SW 1271 (cell line): ENCODE data around the gene GPR6.
A peak's percentile ranks its signal among the peaks of the same experiment; 100 is the strongest.

Source experiments
- DNase-seq, 2 experiments: peaks; one replicate each; lab custom pipeline; 2025; lab: John Stamatoyannopoulos, UW

The GPR6 gene

GRCh38 chr6:109978174-109979032, at the start of gene GPR6:
GPR6 (plus strand) TSS chr6:109978311; CDS start chr6:109979113, 802 bp downstream.
- DNase-seq: no peak

- DNase-seq: no peak
Observed at GRCh38 chr6:109934293-109934692, 43.8 kb upstream of the GPR6 start.

- no peak for DNase-seq
Observed at GRCh38 chr6:109939654-109940053, 38.5 kb upstream of the GPR6 start.

- no peak for DNase-seq
Observed at GRCh38 chr6:109944448-109944847, 33.7 kb upstream of the GPR6 start.

- no peak for DNase-seq
Observed at GRCh38 chr6:109945091-109945490, 33.0 kb upstream of the GPR6 start.

- no peak for DNase-seq
Observed at GRCh38 chr6:109946979-109947378, 31.1 kb upstream of the GPR6 start.

- no peak for DNase-seq
Observed at GRCh38 chr6:109949281-109950065, 28.6 kb upstream of the GPR6 start.

GRCh38 chr6:109955491-109955890, 22.6 kb upstream of the GPR6 start:
- DNase-seq: no peak

- no peak for DNase-seq
Observed at GRCh38 chr6:109958626-109959025, 19.5 kb upstream of the GPR6 start.

- DNase-seq: peak; percentile 16 to 35
Observed at GRCh38 chr6:109961611-109962041, 16.5 kb upstream of the GPR6 start.

GRCh38 chr6:109962271-109962670, 15.8 kb upstream of the GPR6 start:
- DNase-seq: no peak

- no peak for DNase-seq
Observed at GRCh38 chr6:109963598-109964170, 14.4 kb upstream of the GPR6 start.

GRCh38 chr6:109964949-109965348, 13.2 kb upstream of the GPR6 start:
- DNase-seq: no peak

- DNase-seq: no peak
Observed at GRCh38 chr6:109966299-109966698, 11.8 kb upstream of the GPR6 start.

GRCh38 chr6:109977791-109978173, 329 bp upstream of the GPR6 start:
- DNase-seq: no peak

- no peak for DNase-seq
Observed at GRCh38 chr6:109979033-109979921, 1.2 kb downstream of the GPR6 start.

GRCh38 chr6:109984410-109984809, 6.3 kb downstream of the GPR6 start:
- no peak for DNase-seq

- DNase-seq: no peak
Observed at GRCh38 chr6:109987196-109987595, 9.1 kb downstream of the GPR6 start.

GRCh38 chr6:109991201-109992101, 13.3 kb downstream of the GPR6 start:
- no peak for DNase-seq

- no peak for DNase-seq
Observed at GRCh38 chr6:109998159-109998785, 20.2 kb downstream of the GPR6 start.
